Cerebellar cortex (tissue), 1 donor: Measurements from ENCODE around the gene OR3A2.
"Not testable (repeated sequence)": the region's sequence is repeated elsewhere in the genome, so short reads cannot be mapped to it uniquely, and the experiment has no call there.

Experiments
- DNase-seq: peaks from one replicate; pipeline ENCODE4 v3.0.0-alpha.2; 2015; ENCODE audit warnings: low spot score

The OR3A2 gene

GRCh38 chr17:3293548-3293947, 92.6 kb downstream of the OR3A2 start:
- DNase-seq = not testable (repeated sequence)

GRCh38 chr17:3282901-3283300, 103.2 kb downstream of the OR3A2 start:
- no peak for DNase-seq

GRCh38 chr17:3276126-3276525, 110.0 kb downstream of the OR3A2 start:
- no peak for DNase-seq

- DNase-seq = no peak
These were observed 114.8 kb downstream of the OR3A2 start for GRCh38 chr17:3271072-3271848.

- DNase-seq = no peak
These were observed 125.5 kb downstream of the OR3A2 start for GRCh38 chr17:3260600-3260999.

- no peak for DNase-seq
These were observed 125.9 kb downstream of the OR3A2 start for GRCh38 chr17:3260163-3260562.

- DNase-seq = no peak
These were observed 129.5 kb downstream of the OR3A2 start for GRCh38 chr17:3256575-3256974.

GRCh38 chr17:3249013-3249412, 137.1 kb downstream of the OR3A2 start:
- not testable (repeated sequence) for DNase-seq

GRCh38 chr17:3244841-3245240, 141.3 kb downstream of the OR3A2 start:
- not testable (repeated sequence) for DNase-seq

GRCh38 chr17:3241044-3241443, 145.1 kb downstream of the OR3A2 start:
- DNase-seq = not testable (repeated sequence)

GRCh38 chr17:3238685-3239084, 147.4 kb downstream of the OR3A2 start:
- DNase-seq = not testable (repeated sequence)

GRCh38 chr17:3232300-3232699, 153.8 kb downstream of the OR3A2 start:
- DNase-seq = not testable (repeated sequence)
